Measurements from ENCODE around the gene B3GNT4. TPM values are rescaled to one million over a fixed set of nuclear protein-coding genes. Genes with fewer than 3 reads are reported as not detected.

The B3GNT4 gene
- total RNA-seq, 4 donors from 2014 or later: 0.24 to 0.37 TPM; not detected in 2

DNA sequence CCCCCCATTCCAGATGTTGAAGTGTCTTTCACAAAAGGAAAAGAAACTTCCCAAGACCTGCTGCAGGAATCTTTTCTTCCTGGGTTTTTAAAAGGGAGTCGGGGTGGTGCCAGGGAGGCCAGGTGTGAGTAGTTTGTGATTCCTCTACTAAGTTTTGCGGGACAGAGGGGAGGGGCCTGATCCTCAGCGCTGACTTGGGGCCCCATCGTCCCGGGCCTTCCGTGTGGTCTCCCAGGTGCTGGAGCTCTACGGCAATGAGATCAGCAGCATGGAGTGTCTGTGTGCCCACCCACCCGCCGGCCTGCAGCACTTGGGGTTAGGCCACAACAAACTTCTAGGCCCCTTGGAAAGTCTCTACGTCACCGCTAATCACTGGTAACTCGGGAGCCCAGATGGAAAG, 16.0 kb upstream of the B3GNT4 start:
- DNase-seq (ENCODE audit: low spot score) (no peak), ATAC-seq (ENCODE audit: low FRiP score) (no peak)
- TF ChIP-seq, protein P1, sequence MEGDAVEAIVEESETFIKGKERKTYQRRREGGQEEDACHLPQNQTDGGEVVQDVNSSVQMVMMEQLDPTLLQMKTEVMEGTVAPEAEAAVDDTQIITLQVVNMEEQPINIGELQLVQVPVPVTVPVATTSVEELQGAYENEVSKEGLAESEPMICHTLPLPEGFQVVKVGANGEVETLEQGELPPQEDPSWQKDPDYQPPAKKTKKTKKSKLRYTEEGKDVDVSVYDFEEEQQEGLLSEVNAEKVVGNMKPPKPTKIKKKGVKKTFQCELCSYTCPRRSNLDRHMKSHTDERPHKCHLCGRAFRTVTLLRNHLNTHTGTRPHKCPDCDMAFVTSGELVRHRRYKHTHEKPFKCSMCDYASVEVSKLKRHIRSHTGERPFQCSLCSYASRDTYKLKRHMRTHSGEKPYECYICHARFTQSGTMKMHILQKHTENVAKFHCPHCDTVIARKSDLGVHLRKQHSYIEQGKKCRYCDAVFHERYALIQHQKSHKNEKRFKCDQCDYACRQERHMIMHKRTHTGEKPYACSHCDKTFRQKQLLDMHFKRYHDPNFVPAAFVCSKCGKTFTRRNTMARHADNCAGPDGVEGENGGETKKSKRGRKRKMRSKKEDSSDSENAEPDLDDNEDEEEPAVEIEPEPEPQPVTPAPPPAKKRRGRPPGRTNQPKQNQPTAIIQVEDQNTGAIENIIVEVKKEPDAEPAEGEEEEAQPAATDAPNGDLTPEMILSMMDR (IDR thresholded peaks at IDR 0.05): no peak

DNA sequence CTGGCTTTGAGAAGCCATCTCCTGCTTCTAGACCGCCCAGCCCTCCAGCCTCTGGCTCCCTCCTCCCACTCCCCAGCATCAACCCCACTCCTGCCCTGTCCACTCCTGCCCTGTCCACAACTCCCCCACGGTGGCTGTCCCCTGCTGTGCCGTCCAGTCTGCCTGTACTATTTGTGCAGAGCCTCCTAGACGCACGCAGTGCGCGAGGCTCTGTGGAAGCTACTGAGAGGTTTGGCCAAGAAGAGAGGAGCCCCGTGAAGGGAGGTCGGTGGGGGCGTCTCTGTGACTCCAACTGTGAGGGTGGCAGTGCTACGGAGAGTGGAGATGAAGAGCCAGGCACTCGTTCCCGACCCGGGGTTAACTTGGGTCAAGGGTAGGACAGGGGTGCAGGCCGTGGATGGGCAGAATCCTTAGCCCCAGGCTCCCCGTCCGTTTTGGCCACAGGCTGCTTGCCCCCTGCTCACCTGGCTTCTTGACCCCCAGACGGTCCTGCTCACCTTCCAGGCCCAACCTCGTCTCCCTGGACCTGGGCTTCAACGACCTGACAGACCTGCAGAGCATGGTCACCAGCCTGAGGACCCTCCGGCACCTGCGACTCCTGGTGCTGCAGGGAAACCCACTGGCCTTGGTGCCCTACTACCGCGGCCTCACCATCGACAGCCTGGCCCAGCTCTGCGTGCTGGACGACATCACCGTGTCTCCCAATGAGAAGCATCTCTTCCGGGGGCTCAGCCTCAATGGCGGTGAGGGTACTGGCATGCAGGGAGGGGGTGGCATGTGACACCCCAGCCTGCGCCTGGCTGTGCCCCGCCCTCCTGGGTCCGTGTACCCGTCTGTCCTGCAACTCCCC, 13.7 kb upstream of the B3GNT4 start:
- ATAC-seq (ENCODE audit: low FRiP score) (no peak), DNase-seq (ENCODE audit: low spot score) (no peak)
- TF ChIP-seq, protein P1 (IDR thresholded peaks at IDR 0.05): no peak

DNA sequence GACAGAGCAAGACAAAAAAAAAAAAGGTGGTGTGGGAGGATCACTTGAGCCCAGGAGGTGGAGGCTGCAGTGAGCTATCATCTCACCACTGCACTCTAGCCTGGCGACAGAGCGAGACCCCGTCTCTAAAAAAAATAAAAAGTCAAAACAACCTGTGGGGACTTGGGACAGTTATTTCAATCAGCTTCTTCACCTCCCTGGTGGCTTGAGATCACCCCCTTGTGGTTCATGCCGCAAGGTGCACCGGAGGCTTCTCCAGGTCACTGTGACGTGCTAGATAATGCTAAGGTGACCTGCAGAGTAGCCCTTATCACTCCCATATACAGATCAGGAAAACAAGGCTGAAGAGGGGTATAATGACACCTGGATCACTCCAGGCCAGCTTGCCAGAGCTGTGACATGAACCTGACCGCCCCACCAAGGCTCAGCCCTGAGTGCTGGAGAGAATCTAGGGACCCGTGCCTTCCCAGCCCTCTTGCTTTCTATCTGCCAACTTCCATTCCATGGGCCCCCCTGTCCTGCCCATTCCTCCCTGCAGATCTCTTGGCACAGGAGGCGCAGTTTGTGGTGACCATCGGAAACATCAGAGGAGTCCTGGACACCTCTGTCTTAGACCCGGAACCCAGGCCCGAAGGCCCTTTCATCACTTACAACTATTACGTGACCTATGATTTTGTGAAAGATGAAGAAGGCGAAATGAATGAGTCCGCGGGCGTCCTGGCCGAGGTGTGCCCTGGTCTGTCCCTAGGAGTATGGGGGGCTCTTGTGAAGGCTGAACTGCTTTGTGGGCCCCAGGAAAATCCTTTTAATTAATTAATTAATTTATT, 12.5 kb upstream of the B3GNT4 start:
- TF ChIP-seq, protein P1 (IDR thresholded peaks at IDR 0.05): no peak
- no peak for DNase-seq (ENCODE audit: low spot score)
- no peak for ATAC-seq (ENCODE audit: low FRiP score)

DNA sequence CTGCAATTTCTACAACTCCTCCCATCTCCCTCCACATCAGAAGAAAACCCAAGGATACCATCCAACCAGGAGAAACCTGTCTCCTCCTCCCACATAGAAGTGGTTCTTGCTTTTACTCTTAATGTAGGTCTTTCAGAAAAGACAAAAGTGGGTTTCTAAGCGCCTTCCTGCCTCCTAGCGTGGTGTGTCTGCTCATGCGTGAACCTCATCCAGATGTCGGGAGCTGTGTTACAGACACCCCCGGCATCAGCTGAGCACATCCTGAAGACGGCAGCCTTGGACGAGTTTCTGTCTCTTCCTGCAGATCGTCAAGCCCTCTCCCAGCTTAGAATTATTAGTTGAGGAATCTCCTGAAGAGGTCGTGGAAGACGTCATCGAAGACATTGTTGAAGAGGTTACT, 11.1 kb upstream of the B3GNT4 start:
- ATAC-seq (ENCODE audit: low FRiP score) (no peak), DNase-seq (ENCODE audit: low spot score) (no peak)
- TF ChIP-seq, protein P1 (IDR thresholded peaks at IDR 0.05): no peak

DNA sequence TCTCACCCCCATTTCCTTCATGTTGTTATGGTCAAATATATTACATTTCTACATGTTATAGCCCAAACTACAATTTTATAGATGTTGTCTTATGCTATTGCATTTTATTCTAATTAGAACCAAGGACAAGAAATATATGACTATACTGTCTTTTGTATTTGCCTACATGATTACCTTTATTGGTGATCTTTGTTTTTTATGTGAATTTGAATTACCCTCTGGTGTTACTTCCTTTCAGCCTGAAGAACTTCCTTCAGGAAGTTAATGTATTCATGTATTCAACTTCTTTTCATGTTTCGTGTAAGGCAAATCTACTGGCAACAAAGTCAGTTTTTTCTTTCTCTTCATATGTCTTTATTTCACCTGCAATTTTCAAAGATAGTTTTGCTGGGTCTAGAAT, 8.7 kb upstream of the B3GNT4 start:
- no peak for ATAC-seq (ENCODE audit: low FRiP score)
- TF ChIP-seq, protein P1 (IDR thresholded peaks at IDR 0.05): no peak
- no peak for DNase-seq (ENCODE audit: low spot score)

DNA sequence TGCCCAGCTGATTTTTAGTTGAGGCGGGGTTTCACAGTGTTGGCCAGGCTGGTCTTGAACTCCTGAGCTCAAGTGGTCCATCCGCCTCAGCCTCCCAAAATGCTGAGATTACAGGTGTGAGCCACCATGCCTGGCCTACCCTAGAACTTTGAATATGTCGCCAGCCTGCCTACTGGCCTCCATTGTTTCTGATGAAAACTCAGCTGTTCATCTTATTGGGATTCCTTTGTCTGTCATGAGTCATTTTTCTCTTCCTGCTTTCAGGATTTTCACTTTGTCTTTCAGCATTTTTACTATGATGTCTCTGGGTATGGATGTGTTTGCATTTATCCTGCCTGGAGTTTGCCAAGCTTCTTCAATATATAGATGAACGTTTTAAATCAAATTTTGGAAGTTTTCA, 8.1 kb upstream of the B3GNT4 start:
- TF ChIP-seq, protein P1 (IDR thresholded peaks at IDR 0.05): no peak
- ATAC-seq (ENCODE audit: low FRiP score) (no peak), DNase-seq (ENCODE audit: low spot score) (no peak)
